GM19193 (cell line): ENCODE data around the gene PCP2.

Source experiments
- POLR2A ChIP-seq: IDR thresholded peaks from 4 replicates; pipeline ENCODE4 v1.6.1; 2011; ENCODE audit not compliant: insufficient read depth, insufficient read length; ENCODE audit errors: extremely low read depth

The PCP2 gene

GRCh38 chr19:7670150-7670783 is 36.7 kb upstream of the PCP2 start:
- TF ChIP-seq POLR2A: no peak

GRCh38 chr19:7669641-7670040 is 36.1 kb upstream of the PCP2 start:
- no peak for TF ChIP-seq POLR2A

- TF ChIP-seq POLR2A: no peak
Measured at GRCh38 chr19:7668842-7669241, 35.3 kb upstream of the PCP2 start, which contains the start of gene RETN. Gene RETN, plus strand, starts transcription at chr19:7669049. Its CDS starts 278 bp downstream, at chr19:7669327.

GRCh38 chr19:7665076-7665475 is 31.6 kb upstream of the PCP2 start:
- no peak for TF ChIP-seq POLR2A

GRCh38 chr19:7663706-7664105 is 30.2 kb upstream of the PCP2 start:
- no peak for TF ChIP-seq POLR2A

- TF ChIP-seq POLR2A: no peak
Measured at GRCh38 chr19:7662657-7663056, 29.1 kb upstream of the PCP2 start.

GRCh38 chr19:7661744-7662538 is 28.4 kb upstream of the PCP2 start:
- no peak for TF ChIP-seq POLR2A

- TF ChIP-seq POLR2A: peak; percentile 44
Measured at GRCh38 chr19:7658219-7658686, 24.7 kb upstream of the PCP2 start.

GRCh38 chr19:7657131-7657751 is 23.7 kb upstream of the PCP2 start:
- no peak for TF ChIP-seq POLR2A

- TF ChIP-seq POLR2A: no peak
Measured at GRCh38 chr19:7655581-7655980, 22.1 kb upstream of the PCP2 start.

GRCh38 chr19:7654401-7654800 is 20.9 kb upstream of the PCP2 start:
- no peak for TF ChIP-seq POLR2A

- TF ChIP-seq POLR2A: no peak
Measured at GRCh38 chr19:7652061-7652641, 18.6 kb upstream of the PCP2 start.

- TF ChIP-seq POLR2A: no peak
Measured at GRCh38 chr19:7650148-7650547, 16.6 kb upstream of the PCP2 start.

GRCh38 chr19:7648265-7649014 is 14.9 kb upstream of the PCP2 start:
- TF ChIP-seq POLR2A: no peak

GRCh38 chr19:7647156-7647555 is 13.6 kb upstream of the PCP2 start:
- TF ChIP-seq POLR2A: no peak
